Measurements from ENCODE around the gene CMTM8. TPM values are rescaled to one million over a fixed set of nuclear protein-coding genes. Genes with fewer than 3 reads are reported as not detected.

The CMTM8 gene
- total RNA-seq, 1 donor from 2014 or later: 0.41 TPM

GRCh38 chr3:32403663-32404062, 165.2 kb downstream of the CMTM8 start:
- FAIRE-seq (no peak), DNase-seq (ENCODE audit: low spot score in 2 of 2) (no peak)

GRCh38 chr3:32404714-32405113, 166.2 kb downstream of the CMTM8 start:
- FAIRE-seq: no peak
- DNase-seq (ENCODE audit: low spot score in 2 of 2): no peak

GRCh38 chr3:32405155-32405554, 166.7 kb downstream of the CMTM8 start:
- DNase-seq (ENCODE audit: low spot score in 2 of 2) (no peak), FAIRE-seq (no peak)

- no peak for DNase-seq (ENCODE audit: low spot score in 2 of 2)
- no peak for FAIRE-seq
Measured at GRCh38 chr3:32405711-32406323, 167.3 kb downstream of the CMTM8 start.

GRCh38 chr3:32406486-32407408, 168.3 kb downstream of the CMTM8 start:
- DNase-seq (ENCODE audit: low spot score in 2 of 2) (no peak), FAIRE-seq (no peak)

GRCh38 chr3:32410367-32411246, 172.1 kb downstream of the CMTM8 start:
- no peak for DNase-seq (ENCODE audit: low spot score in 2 of 2)
- FAIRE-seq: no peak

GRCh38 chr3:32411442-32411841, 173.0 kb downstream of the CMTM8 start:
- DNase-seq (ENCODE audit: low spot score in 2 of 2) (no peak), FAIRE-seq (no peak)

- no peak for FAIRE-seq
- DNase-seq (ENCODE audit: low spot score in 2 of 2): no peak
Measured at GRCh38 chr3:32412887-32413286, 174.4 kb downstream of the CMTM8 start.

GRCh38 chr3:32413845-32414521, 175.5 kb downstream of the CMTM8 start:
- DNase-seq (ENCODE audit: low spot score in 2 of 2) (no peak), FAIRE-seq (no peak)

GRCh38 chr3:32414522-32415202, 176.2 kb downstream of the CMTM8 start:
- FAIRE-seq (no peak), DNase-seq (ENCODE audit: low spot score in 2 of 2) (no peak)

- no peak for DNase-seq (ENCODE audit: low spot score in 2 of 2)
- no peak for FAIRE-seq
Measured at GRCh38 chr3:32419742-32420125, 181.3 kb downstream of the CMTM8 start.

Small RNAs within 50 kb of the gene (small RNA-seq; reads per million reads assigned to genes)
- gene AC097639.2: not detected

Other genes starting within 250 kb of the CMTM8 start
- 87.2 TPM for gene GPD1L, start 132.1 kb upstream of the CMTM8 start, total RNA-seq
- gene CMTM7, start 153.2 kb downstream of the CMTM8 start, total RNA-seq: 0.41 TPM

Data from frontal cortex (tissue), 4 donors.